ENCODE data around the gene PTPRT. TPM values are rescaled to one million over a fixed set of nuclear protein-coding genes. Genes with fewer than 3 reads are reported as not detected.

PTPRT gene
- total RNA-seq, 1 experiment from 2014 or later: not detected

DNA sequence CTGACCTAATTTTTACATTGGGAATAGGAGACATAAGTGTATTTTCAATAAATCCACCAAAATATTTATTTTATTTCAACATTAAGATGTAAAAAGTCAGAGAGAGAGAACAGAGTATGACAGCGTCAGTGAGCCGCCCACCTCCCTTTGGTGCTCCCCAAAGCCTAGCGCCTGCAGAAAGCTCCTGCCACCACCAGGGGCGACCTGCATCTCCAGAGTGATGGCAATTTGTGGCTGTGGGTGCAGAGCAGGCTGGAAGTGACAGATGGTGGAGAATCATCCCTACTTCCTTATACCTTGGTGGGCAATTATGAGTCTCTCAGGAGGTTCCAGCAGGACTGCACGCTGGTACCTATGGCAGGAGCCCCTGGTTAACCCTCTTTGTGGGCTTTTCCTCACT lies 87.3 kb downstream of the PTPRT start:
- no peaks in the 10 kb centered on the region for H3K27me3 ChIP-seq (ENCODE audit: low read length)
- no peak overlapping the region for H3K27ac ChIP-seq (ENCODE audit: low read length)
- ChIA-PET CTCF (no interaction called here), POLR2A (ENCODE audit: unreplicated experiment) (no interaction called here)
- no peaks in the 10 kb centered on the region for H3K79me2 ChIP-seq (ENCODE audit: low read length)
- H2AFZ ChIP-seq (ENCODE audit: low read length): no peak overlapping the region
- H3K4me1 ChIP-seq (ENCODE audit: insufficient read depth, low read length): no peaks in the 10 kb centered on the region
- ATAC-seq: no peak
- H3K36me3 ChIP-seq (ENCODE audit: low read depth, low read length): no peaks in the 10 kb centered on the region
- H4K20me1 ChIP-seq (ENCODE audit: low read length): no peaks in the 10 kb centered on the region
- no peaks in the 10 kb centered on the region for H3K9me2 ChIP-seq (replicated peaks; ENCODE audit: low read length)
- no TSS peak for BruUV-seq (replicated peaks)
- peaks cover 9% of the 10 kb centered on the region; the same call in 1 of the 2 replicates for H3K9me3 ChIP-seq (ENCODE audit: low read length)
- intact Hi-C loops (cut with micrococcal nuclease): no loop called here
- no peak overlapping the region for H3K9ac ChIP-seq (ENCODE audit: low read length)
- TF ChIP-seq, protein P1, sequence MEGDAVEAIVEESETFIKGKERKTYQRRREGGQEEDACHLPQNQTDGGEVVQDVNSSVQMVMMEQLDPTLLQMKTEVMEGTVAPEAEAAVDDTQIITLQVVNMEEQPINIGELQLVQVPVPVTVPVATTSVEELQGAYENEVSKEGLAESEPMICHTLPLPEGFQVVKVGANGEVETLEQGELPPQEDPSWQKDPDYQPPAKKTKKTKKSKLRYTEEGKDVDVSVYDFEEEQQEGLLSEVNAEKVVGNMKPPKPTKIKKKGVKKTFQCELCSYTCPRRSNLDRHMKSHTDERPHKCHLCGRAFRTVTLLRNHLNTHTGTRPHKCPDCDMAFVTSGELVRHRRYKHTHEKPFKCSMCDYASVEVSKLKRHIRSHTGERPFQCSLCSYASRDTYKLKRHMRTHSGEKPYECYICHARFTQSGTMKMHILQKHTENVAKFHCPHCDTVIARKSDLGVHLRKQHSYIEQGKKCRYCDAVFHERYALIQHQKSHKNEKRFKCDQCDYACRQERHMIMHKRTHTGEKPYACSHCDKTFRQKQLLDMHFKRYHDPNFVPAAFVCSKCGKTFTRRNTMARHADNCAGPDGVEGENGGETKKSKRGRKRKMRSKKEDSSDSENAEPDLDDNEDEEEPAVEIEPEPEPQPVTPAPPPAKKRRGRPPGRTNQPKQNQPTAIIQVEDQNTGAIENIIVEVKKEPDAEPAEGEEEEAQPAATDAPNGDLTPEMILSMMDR (conservative IDR thresholded peaks at IDR 0.05; ENCODE audit: low read depth, low read length): no peak
- no peak for TF ChIP-seq EZH2phosphoT487 (IDR thresholded peaks at IDR 0.05; ENCODE audit: borderline replicate concordance, low read length)
- TF ChIP-seq EZH2 (IDR thresholded peaks at IDR 0.05; ENCODE audit: low read length, unreplicated experiment): no peak
- H3K4me2 ChIP-seq (ENCODE audit: low read length): no peak overlapping the region
- H3F3A ChIP-seq (ENCODE audit: low read length, unreplicated experiment): no peaks in the 10 kb centered on the region
- H3K4me3 ChIP-seq (ENCODE audit: low read length): no peak overlapping the region
- no peak for DNase-seq

- Histone ChIP-seq H2AFZ (ENCODE audit: low read length) (no peak overlapping the region), H3K4me2 (ENCODE audit: low read length) (no peak overlapping the region), H3K4me1 (ENCODE audit: insufficient read depth, low read length) (no peaks in the 10 kb centered on the region), H3F3A (ENCODE audit: low read length, unreplicated experiment) (no peaks in the 10 kb centered on the region), H3K27me3 (ENCODE audit: low read length) (no peaks in the 10 kb centered on the region), H3K27ac (ENCODE audit: low read length) (no peak overlapping the region), H3K9ac (ENCODE audit: low read length) (no peak overlapping the region), H3K9me2 (replicated peaks; ENCODE audit: low read length) (no peaks in the 10 kb centered on the region), H3K79me2 (ENCODE audit: low read length) (no peaks in the 10 kb centered on the region), H4K20me1 (ENCODE audit: low read length) (no peaks in the 10 kb centered on the region), H3K36me3 (ENCODE audit: low read depth, low read length) (no peaks in the 10 kb centered on the region), H3K9me3 (ENCODE audit: low read length) (0 out of 2 replicates have a peak, but pooled peaks cover 3% of the 10 kb centered on the region), H3K4me3 (ENCODE audit: low read length) (no peak overlapping the region)
- BruUV-seq (replicated peaks): no TSS peak
- intact Hi-C loops (cut with micrococcal nuclease): no loop called here
- no peak for ATAC-seq
- POLR2A ChIA-PET (ENCODE audit: unreplicated experiment): no interaction called here
- TF ChIP-seq EZH2 (IDR thresholded peaks at IDR 0.05; ENCODE audit: low read length, unreplicated experiment): no peak
- CTCF ChIA-PET: no interaction called here
- DNase-seq: no peak
Observed at GRCh38 chr20:43096931-43097260, 92.8 kb downstream of the PTPRT start.

DNA sequence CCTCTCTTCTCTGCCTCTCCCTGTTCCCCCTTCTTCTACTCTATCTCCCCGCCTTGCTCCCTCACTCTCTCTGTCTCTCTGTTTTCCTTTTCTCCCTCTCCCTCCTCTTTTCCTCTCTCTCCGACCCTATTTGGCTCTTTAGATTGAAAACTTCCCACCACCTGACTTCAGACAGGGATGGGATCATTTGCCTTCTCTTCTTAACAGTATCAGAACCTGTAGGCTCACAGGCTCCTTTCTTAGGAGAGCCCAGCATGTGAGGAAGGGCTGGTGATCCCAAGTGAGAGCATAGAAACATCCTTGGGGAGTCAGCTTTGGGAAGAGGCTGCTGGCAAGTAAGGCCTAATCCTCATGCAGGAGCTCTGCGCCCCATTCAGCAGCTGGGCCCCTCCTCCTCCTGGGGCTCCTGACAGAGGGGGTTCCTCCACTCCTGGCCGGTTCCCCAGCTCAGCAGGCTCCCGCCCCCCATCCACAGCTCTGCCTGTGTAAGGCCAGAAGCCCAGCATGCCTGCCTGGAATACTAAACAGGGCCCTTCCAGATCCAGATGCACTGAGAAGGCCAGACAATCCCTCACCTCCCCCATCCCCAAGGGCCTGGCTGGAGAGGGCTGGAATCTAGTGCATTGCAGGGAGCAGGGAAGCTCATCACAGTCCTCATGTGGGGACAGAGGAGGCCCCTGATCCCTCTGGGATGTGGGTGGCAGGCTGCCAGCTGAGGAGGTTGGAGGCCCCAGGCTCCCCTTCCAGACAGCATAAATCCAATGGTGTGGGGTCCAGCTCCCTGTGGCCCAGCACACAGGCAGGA lies 93.4 kb downstream of the PTPRT start:
- Histone ChIP-seq H3K36me3 (ENCODE audit: low read depth, low read length) (no peaks in the 10 kb centered on the region), H4K20me1 (ENCODE audit: low read length) (no peaks in the 10 kb centered on the region), H3K9me3 (ENCODE audit: low read length) (0 out of 2 replicates have a peak, but pooled peaks cover 3% of the 10 kb centered on the region), H3K4me1 (ENCODE audit: insufficient read depth, low read length) (no peaks in the 10 kb centered on the region), H3K4me2 (ENCODE audit: low read length) (no peak overlapping the region), H3K9me2 (replicated peaks; ENCODE audit: low read length) (no peaks in the 10 kb centered on the region), H3K79me2 (ENCODE audit: low read length) (no peaks in the 10 kb centered on the region), H2AFZ (ENCODE audit: low read length) (no peak overlapping the region), H3K27ac (ENCODE audit: low read length) (no peak overlapping the region), H3K27me3 (ENCODE audit: low read length) (no peaks in the 10 kb centered on the region), H3K4me3 (ENCODE audit: low read length) (no peak overlapping the region), H3F3A (ENCODE audit: low read length, unreplicated experiment) (no peaks in the 10 kb centered on the region), H3K9ac (ENCODE audit: low read length) (no peak overlapping the region)
- ChIA-PET POLR2A (ENCODE audit: unreplicated experiment) (no interaction called here), CTCF (no interaction called here)
- TF ChIP-seq EZH2phosphoT487 (IDR thresholded peaks at IDR 0.05; ENCODE audit: borderline replicate concordance, low read length) (no peak), EZH2 (IDR thresholded peaks at IDR 0.05; ENCODE audit: low read length, unreplicated experiment) (no peak)
- TF ChIP-seq, protein P1 (conservative IDR thresholded peaks at IDR 0.05; ENCODE audit: low read depth, low read length): no peak
- no TSS peak for BruUV-seq (replicated peaks)
- ATAC-seq (no peak), DNase-seq (no peak)
- intact Hi-C loops (cut with micrococcal nuclease): no loop called here

Measured in PC-3 (cell line).